Measurements from ENCODE around the gene ANKS1B.

The ANKS1B gene

GRCh38 chr12:98922871-98923270, 1061.9 kb downstream of the ANKS1B start:
- TF ChIP-seq CTCF (conservative IDR thresholded peaks at IDR 0.05): no peak
- no peak overlapping the region for H3K27ac ChIP-seq

- TF ChIP-seq CTCF (conservative IDR thresholded peaks at IDR 0.05): no peak
- no peak overlapping the region for H3K27ac ChIP-seq
These were observed 1066.4 kb downstream of the ANKS1B start for GRCh38 chr12:98918176-98918863.

- H3K27ac ChIP-seq: no peak overlapping the region
- TF ChIP-seq CTCF (conservative IDR thresholded peaks at IDR 0.05): no peak
These were observed 1068.6 kb downstream of the ANKS1B start for GRCh38 chr12:98916106-98916505.

- no peak overlapping the region for H3K27ac ChIP-seq
- no peak for TF ChIP-seq CTCF (conservative IDR thresholded peaks at IDR 0.05)
These were observed 1072.2 kb downstream of the ANKS1B start for GRCh38 chr12:98912401-98912974.

- no peak for TF ChIP-seq CTCF (conservative IDR thresholded peaks at IDR 0.05)
- H3K27ac ChIP-seq: no peak overlapping the region
These were observed 1073.3 kb downstream of the ANKS1B start for GRCh38 chr12:98911396-98911795.

GRCh38 chr12:98909746-98910145, 1075.0 kb downstream of the ANKS1B start:
- H3K27ac ChIP-seq: no peak overlapping the region
- no peak for TF ChIP-seq CTCF (conservative IDR thresholded peaks at IDR 0.05)

GRCh38 chr12:98908866-98909265, 1075.9 kb downstream of the ANKS1B start:
- no peak for TF ChIP-seq CTCF (conservative IDR thresholded peaks at IDR 0.05)
- H3K27ac ChIP-seq: no peak overlapping the region

Data from VCaP (cell line).